SU-DHL-6 (cell line): ENCODE measurements around the gene SIK3.

Source experiments
- EZH2phosphoT487 ChIP-seq: fragments of 200-600 bp; sonication (generic), shearing (Covaris generic); conservative IDR thresholded peaks from 2 replicates; pipeline ENCODE4 v1.6.1; 2018; ENCODE audit warnings: mild to moderate bottlenecking, antibody characterized with exemption, low read length, moderate library complexity, mixed read lengths
- TF ChIP-seq, protein P1 (sequence below): fragments of 200-600 bp; sonication (generic); IDR thresholded peaks from one replicate; pipeline ENCODE4 v1.5.1; 2017; ENCODE audit warnings: antibody characterized with exemption, mild to moderate bottlenecking, low read length, moderate library complexity; ENCODE audit not compliant: insufficient read depth, poor library complexity, severe bottlenecking

DNA sequence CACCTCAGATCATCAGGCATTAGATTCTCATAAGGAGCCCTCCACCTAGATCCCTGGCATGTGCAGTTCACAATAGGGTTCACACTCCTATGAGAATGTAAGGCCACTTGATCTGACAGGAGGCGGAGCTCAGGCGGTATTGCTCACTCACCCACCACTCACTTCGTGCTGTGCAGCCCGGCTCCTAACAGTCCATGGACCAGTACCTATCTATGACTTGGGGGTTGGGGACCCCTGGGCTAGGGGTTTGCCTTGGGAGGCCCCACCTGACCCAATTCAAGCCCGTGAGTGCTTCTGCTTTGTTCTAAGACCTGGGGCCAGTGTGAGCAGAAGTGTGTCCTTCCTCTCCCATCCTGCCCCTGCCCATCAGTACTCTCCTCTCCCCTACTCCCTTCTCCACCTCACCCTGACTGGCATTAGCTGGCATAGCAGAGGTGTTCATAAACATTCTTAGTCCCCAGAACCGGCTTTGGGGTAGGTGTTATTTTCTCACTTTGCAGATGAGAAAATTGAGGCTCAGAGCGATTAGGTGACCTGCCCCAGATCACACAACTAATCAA lies 266.4 kb downstream of the SIK3 start:
- TF ChIP-seq, protein P1, sequence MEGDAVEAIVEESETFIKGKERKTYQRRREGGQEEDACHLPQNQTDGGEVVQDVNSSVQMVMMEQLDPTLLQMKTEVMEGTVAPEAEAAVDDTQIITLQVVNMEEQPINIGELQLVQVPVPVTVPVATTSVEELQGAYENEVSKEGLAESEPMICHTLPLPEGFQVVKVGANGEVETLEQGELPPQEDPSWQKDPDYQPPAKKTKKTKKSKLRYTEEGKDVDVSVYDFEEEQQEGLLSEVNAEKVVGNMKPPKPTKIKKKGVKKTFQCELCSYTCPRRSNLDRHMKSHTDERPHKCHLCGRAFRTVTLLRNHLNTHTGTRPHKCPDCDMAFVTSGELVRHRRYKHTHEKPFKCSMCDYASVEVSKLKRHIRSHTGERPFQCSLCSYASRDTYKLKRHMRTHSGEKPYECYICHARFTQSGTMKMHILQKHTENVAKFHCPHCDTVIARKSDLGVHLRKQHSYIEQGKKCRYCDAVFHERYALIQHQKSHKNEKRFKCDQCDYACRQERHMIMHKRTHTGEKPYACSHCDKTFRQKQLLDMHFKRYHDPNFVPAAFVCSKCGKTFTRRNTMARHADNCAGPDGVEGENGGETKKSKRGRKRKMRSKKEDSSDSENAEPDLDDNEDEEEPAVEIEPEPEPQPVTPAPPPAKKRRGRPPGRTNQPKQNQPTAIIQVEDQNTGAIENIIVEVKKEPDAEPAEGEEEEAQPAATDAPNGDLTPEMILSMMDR, result no peak
- TF ChIP-seq EZH2phosphoT487, result no peak
